Cerebellar cortex (tissue), 1 donor: ENCODE measurements around the gene ACAN.

Experiments used
- DNase-seq: peaks from one replicate; pipeline ENCODE4 v3.0.0-alpha.2; 2015; ENCODE audit warnings: low spot score

The ACAN gene

GRCh38 chr15:88803241-88803919, at the start of gene ACAN:
Gene ACAN (plus strand): TSS chr15:88803436. CDS start chr15:88836207, 32,771 bp downstream.
- DNase-seq = no peak

GRCh38 chr15:88756521-88756920, 46.7 kb upstream of the ACAN start:
- DNase-seq = no peak

- DNase-seq = no peak
Observed at GRCh38 chr15:88756921-88757320, 46.3 kb upstream of the ACAN start.

GRCh38 chr15:88759872-88760271, 43.4 kb upstream of the ACAN start:
- DNase-seq = no peak

DNA sequence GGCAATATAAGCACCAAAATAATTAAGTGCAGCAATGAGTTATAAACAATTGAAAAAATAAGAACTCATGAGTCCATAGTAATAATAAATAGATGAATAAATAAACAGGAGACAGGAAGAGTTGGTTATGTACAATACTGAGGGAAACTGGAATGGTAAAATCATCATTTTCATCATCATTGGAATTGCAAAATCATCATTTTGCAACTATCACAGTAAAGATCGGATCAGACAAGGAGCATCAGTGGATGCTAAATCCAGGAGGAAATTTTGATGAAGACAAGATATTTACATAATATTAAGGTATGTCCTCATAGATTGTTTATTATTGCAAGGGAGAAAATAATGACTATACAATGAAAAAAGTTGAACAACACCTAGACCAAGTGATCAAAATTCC, 38.8 kb upstream of the ACAN start:
- no peak for DNase-seq

GRCh38 chr15:88765212-88765611, 38.0 kb upstream of the ACAN start:
- no peak for DNase-seq

GRCh38 chr15:88769161-88769971, 33.9 kb upstream of the ACAN start:
- no peak for DNase-seq

DNA sequence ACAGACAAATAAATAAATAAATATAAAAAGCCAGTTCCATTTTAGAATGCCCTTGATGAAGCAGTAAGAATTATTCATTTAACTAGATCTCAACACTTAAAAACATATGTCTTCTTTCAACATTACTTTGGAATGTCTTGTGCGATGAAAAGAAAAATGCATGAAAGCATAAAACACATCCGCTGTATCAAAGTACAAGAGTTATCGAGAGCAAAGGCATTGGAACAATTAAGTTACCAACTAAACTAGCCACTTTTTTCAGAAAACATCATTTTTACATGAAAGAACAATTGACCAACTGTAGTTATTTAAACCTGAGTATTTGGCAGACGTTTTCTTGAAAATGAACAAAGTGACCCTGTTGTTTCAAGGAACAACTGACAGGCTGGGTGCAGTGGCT, 27.5 kb upstream of the ACAN start:
- DNase-seq = no peak

DNA sequence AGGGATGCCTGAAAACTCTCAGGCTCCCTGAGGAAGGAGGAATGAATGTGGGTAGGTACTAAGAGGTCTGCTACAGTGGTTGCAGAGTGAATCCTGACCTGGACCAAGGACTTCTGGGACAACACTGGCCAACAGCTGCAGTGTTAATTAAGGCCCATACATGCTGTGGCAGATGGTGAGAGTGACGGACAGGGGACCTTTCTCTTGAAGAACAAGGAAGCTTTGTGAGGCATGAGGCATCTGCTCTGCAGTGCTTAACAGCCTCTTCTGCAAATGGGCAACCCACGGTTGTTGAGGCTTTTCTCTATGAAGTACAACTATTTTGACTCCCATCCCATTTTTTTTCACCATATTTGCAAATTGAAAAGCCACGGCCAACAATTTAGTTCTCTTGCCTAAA, 26.6 kb upstream of the ACAN start:
- DNase-seq = no peak

- DNase-seq = no peak
Observed at GRCh38 chr15:88779944-88780343, 23.3 kb upstream of the ACAN start.

DNA sequence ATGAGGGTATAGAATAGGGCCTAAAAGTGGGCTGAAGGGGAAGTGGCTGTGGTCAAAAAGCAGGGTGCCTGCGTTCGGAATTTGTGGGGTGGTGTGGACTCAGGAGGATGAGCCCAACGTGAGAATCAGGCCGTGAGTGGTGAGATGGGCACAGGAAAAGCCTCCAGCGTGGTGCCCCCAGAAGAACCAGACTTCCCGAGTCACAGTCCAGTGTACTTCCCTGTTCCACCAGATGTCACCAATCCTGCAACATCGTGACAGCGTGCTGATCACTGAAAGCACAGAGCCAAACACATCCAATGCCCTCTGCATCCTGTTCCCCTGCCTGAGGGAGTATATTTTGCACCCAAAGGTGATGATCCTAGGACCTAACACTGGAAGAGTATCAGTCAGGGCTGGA, 20.8 kb upstream of the ACAN start:
- DNase-seq = no peak

GRCh38 chr15:88785217-88785616, 18.0 kb upstream of the ACAN start:
- no peak for DNase-seq

DNA sequence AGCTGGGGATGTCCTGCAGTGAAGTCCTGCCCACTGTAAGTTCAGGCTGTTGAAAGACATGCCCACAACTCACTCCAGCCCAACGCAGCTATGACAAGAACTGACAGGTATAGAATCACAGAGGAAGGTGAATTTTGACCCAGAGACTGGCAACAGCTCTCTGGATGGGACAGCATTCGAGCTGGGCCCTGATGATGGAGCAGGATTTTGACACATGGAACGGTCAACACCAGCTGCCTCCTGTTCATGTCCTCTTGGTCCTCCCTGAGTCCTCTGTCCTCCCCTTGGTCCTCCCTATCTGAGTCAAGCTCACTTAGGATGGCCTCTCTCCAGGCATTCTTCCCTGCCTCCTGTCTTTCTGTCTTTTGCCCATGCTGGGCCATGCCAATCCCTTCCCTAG, 15.2 kb upstream of the ACAN start:
- no peak for DNase-seq

DNA sequence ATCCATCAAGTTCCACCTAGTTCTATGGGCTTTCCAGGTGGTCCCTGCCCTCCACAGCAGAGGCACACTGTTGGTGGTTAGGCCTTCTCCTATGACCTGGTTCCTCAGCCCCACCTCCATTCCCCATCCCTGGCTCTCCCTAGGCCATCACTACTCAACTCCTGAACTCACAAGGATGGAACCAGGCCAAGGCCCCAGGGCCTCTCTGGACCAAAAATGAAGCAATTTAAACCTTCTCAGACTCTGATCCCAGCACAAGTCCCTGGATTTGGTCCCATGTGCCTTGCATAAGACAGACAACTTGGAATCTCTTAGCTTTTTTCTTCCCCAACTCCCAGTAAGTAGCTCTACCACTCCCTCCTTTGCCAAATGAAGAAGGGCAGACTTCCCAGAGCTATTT, 14.4 kb upstream of the ACAN start:
- no peak for DNase-seq

- no peak for DNase-seq
Observed at GRCh38 chr15:88790486-88790885, 12.8 kb upstream of the ACAN start.

- DNase-seq = no peak
Observed at GRCh38 chr15:88791637-88792036, 11.6 kb upstream of the ACAN start.

DNA sequence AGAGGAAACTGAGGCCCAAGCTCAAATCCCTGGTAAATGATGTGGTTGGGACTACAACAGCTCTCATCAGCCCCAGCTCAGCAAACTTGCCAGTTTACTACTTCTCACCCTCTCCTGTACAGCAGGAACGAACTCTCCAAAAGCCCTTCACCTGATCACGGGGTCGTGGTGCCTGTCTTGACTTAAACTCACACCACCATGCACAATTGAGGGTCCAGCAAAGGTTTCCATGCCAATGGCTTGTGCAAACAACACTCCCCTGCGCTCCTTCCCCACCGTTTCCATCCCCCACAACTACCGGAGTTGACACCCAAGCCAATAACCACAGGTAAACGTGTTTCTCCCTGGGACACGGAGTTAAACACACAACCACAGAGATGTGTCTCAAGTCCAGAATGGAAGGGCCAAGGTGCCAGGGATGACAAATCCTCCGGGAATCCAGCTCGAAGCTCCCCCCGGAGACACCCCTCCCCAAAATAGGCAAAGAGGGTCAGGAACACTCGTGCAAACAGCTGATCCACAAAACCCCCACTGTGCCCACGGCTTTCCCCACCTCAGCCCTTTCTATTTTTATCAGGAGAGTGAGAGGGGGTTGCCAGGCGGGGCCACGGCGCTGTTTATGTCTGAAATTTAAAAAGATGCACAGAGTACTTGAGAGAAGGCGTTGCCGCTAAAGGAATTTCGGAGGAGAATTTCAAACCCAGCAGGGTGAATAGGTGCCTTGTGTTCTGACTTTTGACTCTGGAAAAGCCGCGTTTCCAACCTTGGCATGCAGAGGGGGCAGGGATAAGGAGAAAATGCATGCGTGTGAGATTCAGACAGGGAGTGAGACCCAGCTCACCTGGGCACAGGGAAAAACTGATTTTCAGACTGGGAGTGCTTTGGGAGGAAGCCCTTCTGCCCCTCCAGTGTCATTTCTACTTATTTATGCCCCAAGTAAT, 10.6 kb upstream of the ACAN start:
- no peak for DNase-seq

DNA sequence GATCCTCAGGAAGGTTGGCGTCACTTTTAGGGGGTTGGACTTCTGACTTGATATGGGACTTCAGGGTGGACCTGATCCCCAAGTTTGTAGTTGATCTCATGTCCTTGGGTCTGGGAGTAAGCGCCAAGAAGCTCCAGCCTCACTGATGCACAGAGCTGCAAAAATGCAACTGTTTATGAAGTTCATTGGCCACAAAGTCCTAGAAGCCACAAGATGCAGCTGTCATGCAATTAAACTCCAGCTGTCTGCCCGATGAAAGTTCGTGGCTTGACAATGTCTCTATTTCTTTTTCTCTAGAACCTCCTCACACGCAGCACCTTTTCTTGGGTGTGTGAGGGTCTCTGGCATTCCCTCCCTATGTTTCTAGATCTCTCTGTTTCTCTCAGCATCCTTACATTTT, 9.2 kb upstream of the ACAN start:
- no peak for DNase-seq

GRCh38 chr15:88797663-88798339, 5.4 kb upstream of the ACAN start:
- no peak for DNase-seq

DNA sequence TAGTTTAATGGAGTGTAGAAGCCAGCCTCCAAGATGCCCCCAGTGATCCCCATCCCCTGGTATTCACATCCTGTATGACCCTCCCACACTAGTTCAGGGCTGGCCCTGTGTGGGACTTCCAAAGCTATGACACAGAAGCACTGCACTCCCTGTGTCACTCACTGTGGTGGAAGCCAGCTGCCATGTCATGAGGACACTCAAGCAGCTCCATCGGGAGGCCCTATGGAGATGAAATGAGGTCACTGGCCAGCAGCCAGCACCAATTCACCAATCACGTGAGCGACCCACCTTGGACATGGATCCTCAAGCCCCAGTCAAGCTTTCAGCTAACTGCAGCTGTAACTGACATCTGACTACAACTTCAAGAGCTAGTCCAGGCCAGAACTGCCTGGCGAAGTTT, 3.9 kb upstream of the ACAN start:
- no peak for DNase-seq

DNA sequence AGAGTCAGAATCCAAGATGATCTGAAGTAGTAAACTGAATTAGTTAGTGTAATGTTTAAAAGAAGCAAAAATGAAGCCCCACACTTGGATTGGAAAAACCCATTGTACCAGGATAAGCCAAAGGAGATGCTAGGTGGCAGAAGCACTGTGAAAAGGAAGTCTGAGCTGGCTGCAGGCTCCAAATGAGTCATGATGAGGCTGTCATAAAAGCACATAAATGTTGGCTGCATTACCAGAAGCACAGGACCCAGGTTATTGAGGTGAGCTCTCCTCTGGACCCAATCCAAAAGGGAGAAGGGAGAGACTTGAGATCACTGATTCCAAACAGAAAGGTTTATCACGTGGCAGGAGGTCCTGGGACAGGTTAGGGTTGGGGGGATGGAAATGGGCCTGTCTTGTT, 3.2 kb upstream of the ACAN start:
- DNase-seq = no peak

GRCh38 chr15:88800738-88801137, 2.5 kb upstream of the ACAN start:
- DNase-seq = no peak
